ENCODE results near the gene WNT9B. TPM values are rescaled to one million over a fixed set of nuclear protein-coding genes. Genes with fewer than 3 reads are reported as not detected.

WNT9B gene
- total and polyA plus RNA-seq, 2 donors (not counting 1 experiment from before 2014, with no cell fraction given): not detected

- no peak overlapping the region for H3K4me3 ChIP-seq (replicated peaks in 1 of 4; ENCODE audit: control extremely low read depth in 1 of 4, insufficient read depth in 1 of 4, low read depth in 3 of 4, low read length in 4 of 4)
Observed at GRCh38 chr17:46890638-46891037, 39.3 kb downstream of the WNT9B start.

DNA sequence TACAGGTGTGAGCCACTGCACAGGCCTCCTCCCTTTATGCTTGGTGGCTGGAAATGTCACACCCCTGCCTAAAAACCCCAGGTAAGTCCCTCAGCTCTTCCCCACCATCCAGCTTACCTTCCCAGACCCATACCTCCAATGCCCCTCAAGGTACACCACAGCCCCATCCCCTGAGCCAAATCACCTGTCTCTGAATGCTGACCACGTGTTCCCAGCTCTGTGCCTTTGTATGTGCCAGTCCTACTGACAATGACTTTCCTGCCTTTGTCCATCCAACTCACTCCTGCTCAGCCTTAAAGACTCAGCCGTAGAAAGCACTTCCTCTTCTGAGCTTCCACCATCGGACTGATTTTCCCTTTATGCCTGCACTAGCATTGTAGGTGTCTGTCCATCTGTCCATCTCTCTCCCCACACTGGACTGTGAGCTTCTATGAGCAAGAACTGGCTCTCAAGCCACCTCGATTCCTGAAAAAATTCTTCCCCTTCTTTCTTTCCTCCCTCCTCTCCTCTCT is 40.9 kb downstream of the WNT9B start:
- no peak overlapping the region for H3K4me2 ChIP-seq (ENCODE audit: extremely low read depth, insufficient read depth, low read length)
- no peak for DNase-seq (ENCODE audit: low read depth in 2 of 2)
- no peak overlapping the region for H3K27ac ChIP-seq (ENCODE audit: insufficient read depth, low read length)
- H4K20me1 ChIP-seq (ENCODE audit: control insufficient read depth, extremely low read depth, insufficient read depth, low read length): no peaks in the 10 kb centered on the region
- no peak overlapping the region for H3K9ac ChIP-seq (ENCODE audit: insufficient read depth, low read length)
- H3K27me3 ChIP-seq (ENCODE audit: control insufficient read depth, insufficient read depth, low read length): peaks cover 42% of the 10 kb centered on the region
- no peaks in the 10 kb centered on the region for H3K79me2 ChIP-seq (ENCODE audit: control insufficient read depth, insufficient read depth, low read length)
- H2AFZ ChIP-seq (ENCODE audit: low read length): no peak overlapping the region
- no peaks in the 10 kb centered on the region for H3K4me1 ChIP-seq (ENCODE audit: control insufficient read depth, extremely low read depth, insufficient read depth, low read length)
- TF ChIP-seq, protein P1, sequence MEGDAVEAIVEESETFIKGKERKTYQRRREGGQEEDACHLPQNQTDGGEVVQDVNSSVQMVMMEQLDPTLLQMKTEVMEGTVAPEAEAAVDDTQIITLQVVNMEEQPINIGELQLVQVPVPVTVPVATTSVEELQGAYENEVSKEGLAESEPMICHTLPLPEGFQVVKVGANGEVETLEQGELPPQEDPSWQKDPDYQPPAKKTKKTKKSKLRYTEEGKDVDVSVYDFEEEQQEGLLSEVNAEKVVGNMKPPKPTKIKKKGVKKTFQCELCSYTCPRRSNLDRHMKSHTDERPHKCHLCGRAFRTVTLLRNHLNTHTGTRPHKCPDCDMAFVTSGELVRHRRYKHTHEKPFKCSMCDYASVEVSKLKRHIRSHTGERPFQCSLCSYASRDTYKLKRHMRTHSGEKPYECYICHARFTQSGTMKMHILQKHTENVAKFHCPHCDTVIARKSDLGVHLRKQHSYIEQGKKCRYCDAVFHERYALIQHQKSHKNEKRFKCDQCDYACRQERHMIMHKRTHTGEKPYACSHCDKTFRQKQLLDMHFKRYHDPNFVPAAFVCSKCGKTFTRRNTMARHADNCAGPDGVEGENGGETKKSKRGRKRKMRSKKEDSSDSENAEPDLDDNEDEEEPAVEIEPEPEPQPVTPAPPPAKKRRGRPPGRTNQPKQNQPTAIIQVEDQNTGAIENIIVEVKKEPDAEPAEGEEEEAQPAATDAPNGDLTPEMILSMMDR (conservative IDR thresholded peaks at IDR 0.05 in 1 of 2, IDR thresholded peaks at IDR 0.05 in 1 of 2; ENCODE audit: low read depth in 1 of 2, low read length in 2 of 2): no peak
- TF ChIP-seq EZH2 (IDR thresholded peaks at IDR 0.05; ENCODE audit: low read length, missing control alignments): no peak
- H3K9me3 ChIP-seq (ENCODE audit: control insufficient read depth, insufficient read depth, low read depth, low read length): no peaks in the 10 kb centered on the region
- no peak overlapping the region for H3K4me3 ChIP-seq (replicated peaks in 1 of 4; ENCODE audit: control extremely low read depth in 1 of 4, insufficient read depth in 1 of 4, low read depth in 3 of 4, low read length in 4 of 4)
- H3K36me3 ChIP-seq (ENCODE audit: control insufficient read depth, insufficient read depth, low read length): no peaks in the 10 kb centered on the region

More at GRCh38 chr17:46890638-46891037, 39.3 kb downstream of the WNT9B start:
- no peak for DNase-seq (ENCODE audit: low read depth in 2 of 2)
- Histone ChIP-seq H3K27ac (ENCODE audit: insufficient read depth, low read length) (no peak overlapping the region), H3K4me2 (ENCODE audit: extremely low read depth, insufficient read depth, low read length) (no peak overlapping the region), H4K20me1 (ENCODE audit: control insufficient read depth, extremely low read depth, insufficient read depth, low read length) (no peaks in the 10 kb centered on the region), H3K9ac (ENCODE audit: insufficient read depth, low read length) (no peak overlapping the region), H3K79me2 (ENCODE audit: control insufficient read depth, insufficient read depth, low read length) (no peaks in the 10 kb centered on the region), H3K9me3 (ENCODE audit: control insufficient read depth, insufficient read depth, low read depth, low read length) (no peaks in the 10 kb centered on the region), H3K27me3 (ENCODE audit: control insufficient read depth, insufficient read depth, low read length) (peaks cover 46% of the 10 kb centered on the region), H3K4me1 (ENCODE audit: control insufficient read depth, extremely low read depth, insufficient read depth, low read length) (no peaks in the 10 kb centered on the region), H2AFZ (ENCODE audit: low read length) (no peak overlapping the region), H3K36me3 (ENCODE audit: control insufficient read depth, insufficient read depth, low read length) (no peaks in the 10 kb centered on the region)
- TF ChIP-seq, protein P1 (conservative IDR thresholded peaks at IDR 0.05 in 1 of 2, IDR thresholded peaks at IDR 0.05 in 1 of 2; ENCODE audit: low read depth in 1 of 2, low read length in 2 of 2): no peak
- no peak for TF ChIP-seq EZH2 (IDR thresholded peaks at IDR 0.05; ENCODE audit: low read length, missing control alignments)

DNA sequence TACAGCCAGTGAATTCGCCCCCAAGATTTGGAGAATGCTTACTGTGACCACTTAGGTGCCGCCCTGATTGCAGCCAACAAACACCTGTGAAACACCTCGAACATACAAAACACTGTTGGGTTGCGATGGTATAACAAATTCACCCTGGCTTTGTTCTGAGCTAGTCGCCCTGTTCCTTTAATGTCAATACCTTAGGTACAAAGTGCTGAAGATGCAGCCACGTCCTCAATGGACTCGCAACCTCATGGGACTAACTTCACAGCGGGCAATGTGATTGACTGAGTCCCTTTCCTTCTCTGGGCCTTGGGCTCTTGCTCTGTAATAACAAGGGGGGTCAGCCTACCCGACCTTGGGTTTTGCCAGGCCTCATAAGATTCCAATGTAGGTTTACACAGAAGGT is 42.6 kb downstream of the WNT9B start:
- Histone ChIP-seq H3K79me2 (ENCODE audit: control insufficient read depth, insufficient read depth, low read length) (no peaks in the 10 kb centered on the region), H3K27me3 (ENCODE audit: control insufficient read depth, insufficient read depth, low read length) (peaks cover 39% of the 10 kb centered on the region), H3K27ac (ENCODE audit: insufficient read depth, low read length) (no peak overlapping the region), H3K9me3 (ENCODE audit: control insufficient read depth, insufficient read depth, low read depth, low read length) (no peaks in the 10 kb centered on the region), H2AFZ (ENCODE audit: low read length) (no peak overlapping the region), H3K4me2 (ENCODE audit: extremely low read depth, insufficient read depth, low read length) (no peak overlapping the region), H3K36me3 (ENCODE audit: control insufficient read depth, insufficient read depth, low read length) (no peaks in the 10 kb centered on the region), H3K4me1 (ENCODE audit: control insufficient read depth, extremely low read depth, insufficient read depth, low read length) (no peaks in the 10 kb centered on the region), H4K20me1 (ENCODE audit: control insufficient read depth, extremely low read depth, insufficient read depth, low read length) (no peaks in the 10 kb centered on the region), H3K4me3 (replicated peaks in 1 of 4; ENCODE audit: control extremely low read depth in 1 of 4, insufficient read depth in 1 of 4, low read depth in 3 of 4, low read length in 4 of 4) (no peak overlapping the region), H3K9ac (ENCODE audit: insufficient read depth, low read length) (no peak overlapping the region)
- no peak for DNase-seq (ENCODE audit: low read depth in 2 of 2)
- no peak for TF ChIP-seq EZH2 (IDR thresholded peaks at IDR 0.05; ENCODE audit: low read length, missing control alignments)
- TF ChIP-seq, protein P1 (conservative IDR thresholded peaks at IDR 0.05 in 1 of 2, IDR thresholded peaks at IDR 0.05 in 1 of 2; ENCODE audit: low read depth in 1 of 2, low read length in 2 of 2): no peak
